Adrenal gland (tissue), 12 donors: ENCODE measurements around the gene GABARAPL1. TPM values are rescaled to one million over a fixed set of nuclear protein-coding genes. Genes with fewer than 3 reads are reported as not detected.

ENCODE experiments used
- DNase-seq, 7 donors: peaks; one replicate each; pipeline ENCODE4 v3.0.0-alpha.2; 2019 to 2020
- H3K27ac ChIP-seq, 5 donors: fragments of 200-600 bp; sonication (generic) in 4 of 5; 1 replicate in 3 of 5; 2 replicates in 2 of 5; pipeline versions ENCODE4 v1.5.1 to v1.8.0; 2016 to 2020; ENCODE audit warnings: mild to moderate bottlenecking in 1 of 5
- H3K27me3 ChIP-seq: fragments of 200-600 bp; 2 replicates; pipeline ENCODE4 v1.8.0; 2021
- H3K36me3 ChIP-seq, 2 donors: fragments of 200-600 bp; replicated peaks in 1 of 2; 1 replicate in 1 of 2; 2 replicates in 1 of 2; pipeline versions ENCODE4 v1.5.1 to v1.8.0; 2018 to 2022
- H3K4me1 ChIP-seq, 2 donors: fragments of 200-600 bp; replicated peaks in 1 of 2; 1 replicate in 1 of 2; 2 replicates in 1 of 2; pipeline versions ENCODE4 v1.5.1 to v1.8.0; 2018 to 2021
- H3K4me3 ChIP-seq, 4 donors: fragments of 200-600 bp; sonication (generic) in 3 of 4; one replicate each; pipeline ENCODE4 v1.5.1; 2016 to 2018
- H3K9me3 ChIP-seq, 3 donors: fragments of 200-600 bp; sonication (generic) in 1 of 3; replicated peaks in 1 of 3; 1 replicate in 2 of 3; 2 replicates in 1 of 3; pipeline versions ENCODE4 v1.5.1 to v1.8.0; 2016 to 2021
- POLR2A ChIP-seq, 2 donors: fragments of 450-650 bp; IDR thresholded peaks; one replicate each; pipeline ENCODE4 v1.6.1; 2017; ENCODE audit warnings: antibody characterized with exemption in 2 of 2, mild to moderate bottlenecking in 2 of 2, moderate library complexity in 1 of 2
- WGBS, 4 donors: extraction: QIAGEN DNeasy Blood & Tissue Kit in 2 of 4; methylation state at CpG; one replicate each; pipeline versions ENCODE4 v1.1.5 to v1.1.7; 2013 to 2017; 5-methylcytosine and 5-hydroxymethylcytosine counted together
- intact Hi-C, 2 donors: fragments of 100-400 bp; cut with DNase I; formaldehyde crosslinking; loops; one replicate each; pipeline versions ENCODE4 v1.14.1 to v1.15.0; 2022 to 2023
- polyA plus RNA-seq, 3 donors: library from polyadenylated mRNA; stranded (reverse); fragments of 200-250 nt in 2 of 3; fragments of 350-450 nt in 1 of 3; fragmentation: Illumina TruSeq in 1 of 3; extraction: RNeasy Lipid Tissue Mini Kit (QIAGEN cat#74804) in 1 of 3; gene quantifications; one replicate each; pipeline ENCODE4 v1.2.3, GENCODE V29; 2013 to 2014
- total RNA-seq, 9 donors: library from RNA; depleted of rRNA in 4 of 9; stranded (reverse); fragments of >200 nt in 4 of 9; fragments of 120-200 nt in 1 of 9; fragmentation: NEBNext Ultra II Directional in 1 of 9; extraction: Animal tissue kit (Norgen Biotek cat#: 25700) in 1 of 9; gene quantifications; one replicate each; pipeline versions ENCODE4 v1.1.0 to v1.2.4, GENCODE V29; 2013 to 2023
- TF ChIP-seq, protein P1 (sequence below), 6 experiments: fragments of 450-650 bp in 4 of 6; fragments of 200-600 bp in 2 of 6; sonication (generic) in 1 of 6; IDR thresholded peaks; 1 replicate in 5 of 6; 2 replicates in 1 of 6; pipeline versions ENCODE4 v1.5.1 to v1.8.0; 2016 to 2021; ENCODE audit warnings: antibody characterized with exemption in 6 of 6, mild to moderate bottlenecking in 2 of 6, moderate library complexity in 1 of 6
- donor health status: healthy with polysubstance abuse.
- donor health status: Bipolar disorder and iron deficiency.
- donor health status: DM: yes; HTN: yes; CAD: no.
- donor health status: DM: no; HTN: no; CAD: no.
- donor health status: DM: no; HTN: no; CAD: no.
- donor health status: DM: yes; HTN: yes; CAD: no.

Gene GABARAPL1
- total and polyA plus RNA-seq, 12 donors, result 58.2 to 260 (median 89.4) TPM

DNA sequence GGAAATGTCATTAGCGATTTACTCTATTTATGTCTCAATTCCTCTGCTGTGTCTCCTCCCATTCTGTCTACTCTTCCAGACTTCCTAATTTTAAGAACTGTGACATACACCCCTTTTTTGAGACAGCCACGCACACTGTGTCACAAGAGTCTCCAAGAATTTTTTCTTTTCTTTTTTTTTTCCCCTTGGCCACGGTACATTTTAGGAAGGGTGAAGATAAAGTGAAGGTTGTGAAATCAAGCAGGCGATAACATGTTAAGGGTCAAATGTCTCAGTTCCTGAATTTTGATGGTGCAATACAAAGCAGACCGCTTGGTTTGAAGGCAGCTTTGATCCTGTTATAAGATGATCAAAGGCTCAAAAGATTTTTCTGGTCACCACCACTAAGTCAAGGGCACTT, 45.1 kb upstream of the GABARAPL1 start:
- no peak overlapping the region for H3K27ac ChIP-seq
- intact Hi-C loops, result no loop called here
- H3K9me3 ChIP-seq, result no peaks in the 10 kb centered on the region
- peak in 1 of 7 donors; percentile 21 for DNase-seq
- WGBS, 4 donors, result 35 to 44% (median 40%) methylated on average over 5 of the region's 5 CpGs
- H3K4me1 ChIP-seq, result no peaks in the 10 kb centered on the region
- TF ChIP-seq, protein P1, sequence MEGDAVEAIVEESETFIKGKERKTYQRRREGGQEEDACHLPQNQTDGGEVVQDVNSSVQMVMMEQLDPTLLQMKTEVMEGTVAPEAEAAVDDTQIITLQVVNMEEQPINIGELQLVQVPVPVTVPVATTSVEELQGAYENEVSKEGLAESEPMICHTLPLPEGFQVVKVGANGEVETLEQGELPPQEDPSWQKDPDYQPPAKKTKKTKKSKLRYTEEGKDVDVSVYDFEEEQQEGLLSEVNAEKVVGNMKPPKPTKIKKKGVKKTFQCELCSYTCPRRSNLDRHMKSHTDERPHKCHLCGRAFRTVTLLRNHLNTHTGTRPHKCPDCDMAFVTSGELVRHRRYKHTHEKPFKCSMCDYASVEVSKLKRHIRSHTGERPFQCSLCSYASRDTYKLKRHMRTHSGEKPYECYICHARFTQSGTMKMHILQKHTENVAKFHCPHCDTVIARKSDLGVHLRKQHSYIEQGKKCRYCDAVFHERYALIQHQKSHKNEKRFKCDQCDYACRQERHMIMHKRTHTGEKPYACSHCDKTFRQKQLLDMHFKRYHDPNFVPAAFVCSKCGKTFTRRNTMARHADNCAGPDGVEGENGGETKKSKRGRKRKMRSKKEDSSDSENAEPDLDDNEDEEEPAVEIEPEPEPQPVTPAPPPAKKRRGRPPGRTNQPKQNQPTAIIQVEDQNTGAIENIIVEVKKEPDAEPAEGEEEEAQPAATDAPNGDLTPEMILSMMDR (IDR thresholded peaks at IDR 0.05), result no peak
- TF ChIP-seq POLR2A (IDR thresholded peaks at IDR 0.05), result no peak
- H3K4me3 ChIP-seq, result no peak overlapping the region
- H3K27me3 ChIP-seq, result no peaks in the 10 kb centered on the region
- no peaks in the 10 kb centered on the region for H3K36me3 ChIP-seq

DNA sequence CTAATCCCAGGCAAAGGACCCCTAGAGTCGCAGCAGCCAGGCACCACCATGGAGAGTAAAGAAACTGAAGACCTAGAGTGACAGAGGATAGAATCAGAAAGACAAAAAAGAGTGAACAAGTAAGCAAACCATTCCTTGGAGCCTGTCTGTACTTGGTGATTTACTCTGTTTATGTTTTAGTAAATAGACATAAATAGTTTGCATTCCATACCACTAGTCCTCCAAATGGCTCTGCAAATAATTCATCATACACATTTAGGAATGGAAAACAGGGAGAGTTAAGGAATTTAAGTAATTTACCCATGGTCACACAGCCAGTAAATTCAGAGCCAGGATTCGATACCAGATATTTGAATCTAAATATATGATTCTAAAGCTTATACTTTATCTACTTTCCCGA, 43.6 kb upstream of the GABARAPL1 start:
- H3K27me3 ChIP-seq, result no peaks in the 10 kb centered on the region
- H3K4me1 ChIP-seq, result no peaks in the 10 kb centered on the region
- TF ChIP-seq, protein P1 (IDR thresholded peaks at IDR 0.05), result no peak
- no peak for TF ChIP-seq POLR2A (IDR thresholded peaks at IDR 0.05)
- no peak for DNase-seq
- H3K36me3 ChIP-seq, result no peaks in the 10 kb centered on the region
- 65 to 80% (median 73%) methylated on average over 3 of the region's 3 CpGs for WGBS, 4 donors
- H3K27ac ChIP-seq, result no peak overlapping the region
- no peak overlapping the region for H3K4me3 ChIP-seq
- H3K9me3 ChIP-seq, result no peaks in the 10 kb centered on the region
- intact Hi-C loops, result no loop called here

DNA sequence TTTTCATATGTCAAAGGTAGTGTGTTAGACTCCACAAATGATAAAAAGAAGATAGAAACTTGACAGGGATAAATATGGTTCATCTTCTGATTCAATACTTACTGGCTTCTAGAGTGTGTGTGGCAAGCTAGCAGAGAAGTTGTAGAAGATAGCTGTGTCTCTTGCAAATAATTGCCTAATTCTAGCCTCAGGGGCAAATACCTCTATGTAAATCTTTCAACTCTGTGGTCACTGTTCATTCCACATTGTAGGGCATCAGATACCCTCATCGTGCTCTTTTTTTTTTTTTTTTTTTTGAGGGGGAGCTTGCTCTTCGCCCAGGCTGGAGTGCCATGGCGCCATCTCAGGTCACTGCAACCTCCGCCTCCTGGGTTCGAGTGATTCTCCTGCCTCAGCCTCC, 42.5 kb upstream of the GABARAPL1 start:
- H3K36me3 ChIP-seq, result no peaks in the 10 kb centered on the region
- H3K27me3 ChIP-seq, result no peaks in the 10 kb centered on the region
- no peak for TF ChIP-seq POLR2A (IDR thresholded peaks at IDR 0.05)
- TF ChIP-seq, protein P1 (IDR thresholded peaks at IDR 0.05), result no peak
- no peak for DNase-seq
- no peak overlapping the region for H3K4me3 ChIP-seq
- WGBS, 4 donors, result 88 to 90% (median 89%) methylated on average over 5 of the region's 5 CpGs
- intact Hi-C loops, result no loop called here
- no peaks in the 10 kb centered on the region for H3K9me3 ChIP-seq
- H3K4me1 ChIP-seq, result no peaks in the 10 kb centered on the region
- no peak overlapping the region for H3K27ac ChIP-seq

DNA sequence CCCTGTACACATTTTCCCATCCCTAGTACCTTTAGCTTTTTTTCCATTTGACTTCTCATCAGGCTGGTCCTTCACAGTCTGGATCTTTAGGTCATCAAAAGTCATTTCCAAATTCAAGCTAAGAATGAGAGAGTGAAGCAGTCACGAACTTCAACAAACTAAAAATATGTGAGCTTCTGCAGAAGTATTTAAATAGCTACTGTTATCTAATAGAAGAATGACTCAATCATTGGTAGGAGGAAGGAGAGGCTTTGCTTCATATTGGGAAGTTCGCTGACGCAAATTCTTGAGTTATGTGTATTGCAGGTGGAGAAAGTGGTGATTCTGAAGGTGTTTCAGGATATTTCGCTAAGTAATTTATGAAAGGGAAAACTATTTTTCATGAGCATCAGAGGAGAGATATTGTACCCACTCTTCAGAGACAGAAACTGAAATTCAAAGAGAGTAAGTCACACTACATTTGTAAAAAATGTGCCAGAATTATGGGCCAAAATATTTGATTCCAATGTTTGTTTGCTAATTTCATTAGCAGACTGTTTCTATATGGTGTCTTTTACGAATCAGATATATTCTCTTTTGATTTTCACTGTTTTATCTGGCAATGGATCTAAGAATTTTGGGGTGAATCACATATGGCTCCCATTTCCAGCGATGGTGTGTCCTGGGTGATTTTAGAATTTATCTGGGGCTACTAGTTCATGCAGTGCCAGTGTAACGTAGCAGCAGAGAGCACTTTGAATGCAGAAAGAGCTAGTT, 40.5 kb upstream of the GABARAPL1 start, which contains the start of gene OLR1:
TSS of gene OLR1 (minus strand) at position 160 of the 756 bp plus-strand sequence. CDS start at position 105, 55 bp downstream.
- H3K27me3 ChIP-seq, result no peaks in the 10 kb centered on the region
- H3K4me3 ChIP-seq, result no peak within 1 kb of the TSS
- no peaks in the 10 kb centered on the region for H3K36me3 ChIP-seq
- no peaks in the 10 kb centered on the region for H3K4me1 ChIP-seq
- no peak within 1 kb of the TSS for H3K27ac ChIP-seq
- no peak for DNase-seq
- no peak for TF ChIP-seq POLR2A (IDR thresholded peaks at IDR 0.05)
- TF ChIP-seq, protein P1 (IDR thresholded peaks at IDR 0.05), result no peak
- 67 to 71% (median 68%) methylated on average over 7 of the region's 7 CpGs for WGBS, 4 donors
- no peaks in the 10 kb centered on the region for H3K9me3 ChIP-seq
- intact Hi-C loops, result no loop called here
